HEK293 (cell line): ENCODE results near the gene CEBPZ.

ENCODE experiments used
- HOXC10 ChIP-seq: sonication (generic); formaldehyde crosslinking; IDR thresholded peaks from 2 replicates; pipeline ENCODE4 v1.8.1; 2023; ENCODE audit warnings: mild to moderate bottlenecking, missing genetic modification reagents
- RBAK ChIP-seq: fragments of 450-650 bp; formaldehyde crosslinking; IDR thresholded peaks from 2 replicates; pipeline ENCODE4 v1.5.1; 2016; ENCODE audit warnings: missing biosample characterization, missing genetic modification characterization
- ZBTB7A ChIP-seq: fragments of 450-650 bp; formaldehyde crosslinking; IDR thresholded peaks from 2 replicates; pipeline ENCODE4 v1.5.1; 2016; ENCODE audit warnings: low read depth, missing biosample characterization, missing genetic modification characterization
- ZNF274 ChIP-seq, 2 experiments: fragments of 200-500 bp in 1 of 2; fragments of 450-650 bp in 1 of 2; sonication (Bioruptor generic) in 1 of 2; formaldehyde crosslinking in 1 of 2; IDR thresholded peaks; 2 replicates each; pipeline versions ENCODE4 v1.5.1 to v1.6.1; 2014 to 2016; ENCODE audit warnings: borderline replicate concordance in 1 of 2, inconsistent platforms in 1 of 2, low read length in 1 of 2, missing biosample characterization in 1 of 2, missing genetic modification characterization in 1 of 2
- ZNF426 ChIP-seq: fragments of 450-650 bp; formaldehyde crosslinking; IDR thresholded peaks from 2 replicates; pipeline ENCODE4 v1.5.1; 2017; ENCODE audit warnings: missing biosample characterization, missing genetic modification characterization, mild to moderate bottlenecking, inconsistent platforms, moderate library complexity
- ZNF433 ChIP-seq: fragments of 450-650 bp; formaldehyde crosslinking; IDR thresholded peaks from 2 replicates; pipeline ENCODE4 v1.5.1; 2016; ENCODE audit warnings: missing biosample characterization, missing genetic modification characterization, low read depth
- ZNF610 ChIP-seq: fragments of 450-650 bp; formaldehyde crosslinking; IDR thresholded peaks from 2 replicates; pipeline ENCODE4 v1.5.1; 2016; ENCODE audit warnings: missing biosample characterization, missing genetic modification characterization, borderline replicate concordance
- ZXDB ChIP-seq: fragments of 450-650 bp; formaldehyde crosslinking; IDR thresholded peaks from 2 replicates; pipeline ENCODE4 v1.5.1; 2016; ENCODE audit warnings: missing biosample characterization, missing genetic modification characterization
- TF ChIP-seq, protein P1 (sequence below): IDR thresholded peaks from 2 replicates; pipeline ENCODE4 v1.6.1; 2011; ENCODE audit warnings: mild to moderate bottlenecking, low read depth, low read length, borderline replicate concordance
- TF ChIP-seq, protein P2 (sequence below): fragments of 450-650 bp; IDR thresholded peaks from 2 replicates; pipeline ENCODE4 v1.5.1; 2018; ENCODE audit warnings: missing biosample characterization, mild to moderate bottlenecking, missing genetic modification characterization
- TF ChIP-seq, protein P3 (sequence below): fragments of 450-650 bp; formaldehyde crosslinking; IDR thresholded peaks from 2 replicates; pipeline ENCODE4 v1.5.1; 2016; ENCODE audit warnings: missing biosample characterization, missing genetic modification characterization
- TF ChIP-seq, protein P4 (sequence below): fragments of 450-650 bp; formaldehyde crosslinking; IDR thresholded peaks from 2 replicates; pipeline ENCODE4 v1.5.1; 2016; ENCODE audit warnings: missing biosample characterization, missing genetic modification characterization
- TF ChIP-seq, protein P5 (sequence below): fragments of 450-650 bp; formaldehyde crosslinking; IDR thresholded peaks from 2 replicates; pipeline ENCODE4 v1.5.1; 2016; ENCODE audit warnings: missing biosample characterization, missing genetic modification characterization
- TF ChIP-seq, protein P6 (sequence below): fragments of 450-650 bp; formaldehyde crosslinking; IDR thresholded peaks from 2 replicates; pipeline ENCODE4 v1.5.1; 2017; ENCODE audit warnings: missing biosample characterization, missing genetic modification characterization

DNA sequence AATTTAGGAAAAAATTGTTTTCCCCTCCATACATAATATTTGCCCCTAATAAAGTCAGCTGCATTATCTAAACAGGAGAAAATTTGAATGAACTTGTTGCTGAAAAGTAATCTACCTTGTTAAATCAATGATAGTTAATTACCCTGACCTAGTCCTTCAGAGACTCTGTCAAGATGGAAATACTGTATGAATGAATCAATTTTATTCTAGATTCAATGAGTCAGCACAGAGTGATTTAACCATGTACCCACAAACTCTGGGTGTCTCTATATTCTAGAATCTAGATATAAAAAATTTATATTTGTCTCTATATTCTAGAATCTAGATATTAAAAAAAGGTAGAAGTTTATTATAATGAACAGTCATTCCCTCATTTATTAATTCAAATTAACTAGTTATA, 36.3 kb upstream of the CEBPZ start:
- TF ChIP-seq ZNF426 (no peak), ZNF274 (IDR thresholded peaks at IDR 0.05; ENCODE audit: low read length) (no peak), ZNF274 (tag by site-specific recombination; IDR thresholded peaks at IDR 0.05; ENCODE audit: borderline replicate concordance) (no peak), ZBTB7A (tag by site-specific recombination) (no peak), ZNF433 (tag by site-specific recombination) (no peak), HOXC10 (CRISPR knock-in tag) (no peak), ZXDB (tag by site-specific recombination) (no peak), RBAK (no peak), ZNF610 (no peak)
- TF ChIP-seq, protein P1, sequence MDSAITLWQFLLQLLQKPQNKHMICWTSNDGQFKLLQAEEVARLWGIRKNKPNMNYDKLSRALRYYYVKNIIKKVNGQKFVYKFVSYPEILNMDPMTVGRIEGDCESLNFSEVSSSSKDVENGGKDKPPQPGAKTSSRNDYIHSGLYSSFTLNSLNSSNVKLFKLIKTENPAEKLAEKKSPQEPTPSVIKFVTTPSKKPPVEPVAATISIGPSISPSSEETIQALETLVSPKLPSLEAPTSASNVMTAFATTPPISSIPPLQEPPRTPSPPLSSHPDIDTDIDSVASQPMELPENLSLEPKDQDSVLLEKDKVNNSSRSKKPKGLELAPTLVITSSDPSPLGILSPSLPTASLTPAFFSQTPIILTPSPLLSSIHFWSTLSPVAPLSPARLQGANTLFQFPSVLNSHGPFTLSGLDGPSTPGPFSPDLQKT: no peak
- TF ChIP-seq, protein P2, sequence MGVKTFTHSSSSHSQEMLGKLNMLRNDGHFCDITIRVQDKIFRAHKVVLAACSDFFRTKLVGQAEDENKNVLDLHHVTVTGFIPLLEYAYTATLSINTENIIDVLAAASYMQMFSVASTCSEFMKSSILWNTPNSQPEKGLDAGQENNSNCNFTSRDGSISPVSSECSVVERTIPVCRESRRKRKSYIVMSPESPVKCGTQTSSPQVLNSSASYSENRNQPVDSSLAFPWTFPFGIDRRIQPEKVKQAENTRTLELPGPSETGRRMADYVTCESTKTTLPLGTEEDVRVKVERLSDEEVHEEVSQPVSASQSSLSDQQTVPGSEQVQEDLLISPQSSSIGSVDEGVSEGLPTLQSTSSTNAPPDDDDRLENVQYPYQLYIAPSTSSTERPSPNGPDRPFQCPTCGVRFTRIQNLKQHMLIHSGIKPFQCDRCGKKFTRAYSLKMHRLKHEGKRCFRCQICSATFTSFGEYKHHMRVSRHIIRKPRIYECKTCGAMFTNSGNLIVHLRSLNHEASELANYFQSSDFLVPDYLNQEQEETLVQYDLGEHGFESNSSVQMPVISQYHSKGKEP (tag by site-specific recombination): no peak
- TF ChIP-seq, protein P3, sequence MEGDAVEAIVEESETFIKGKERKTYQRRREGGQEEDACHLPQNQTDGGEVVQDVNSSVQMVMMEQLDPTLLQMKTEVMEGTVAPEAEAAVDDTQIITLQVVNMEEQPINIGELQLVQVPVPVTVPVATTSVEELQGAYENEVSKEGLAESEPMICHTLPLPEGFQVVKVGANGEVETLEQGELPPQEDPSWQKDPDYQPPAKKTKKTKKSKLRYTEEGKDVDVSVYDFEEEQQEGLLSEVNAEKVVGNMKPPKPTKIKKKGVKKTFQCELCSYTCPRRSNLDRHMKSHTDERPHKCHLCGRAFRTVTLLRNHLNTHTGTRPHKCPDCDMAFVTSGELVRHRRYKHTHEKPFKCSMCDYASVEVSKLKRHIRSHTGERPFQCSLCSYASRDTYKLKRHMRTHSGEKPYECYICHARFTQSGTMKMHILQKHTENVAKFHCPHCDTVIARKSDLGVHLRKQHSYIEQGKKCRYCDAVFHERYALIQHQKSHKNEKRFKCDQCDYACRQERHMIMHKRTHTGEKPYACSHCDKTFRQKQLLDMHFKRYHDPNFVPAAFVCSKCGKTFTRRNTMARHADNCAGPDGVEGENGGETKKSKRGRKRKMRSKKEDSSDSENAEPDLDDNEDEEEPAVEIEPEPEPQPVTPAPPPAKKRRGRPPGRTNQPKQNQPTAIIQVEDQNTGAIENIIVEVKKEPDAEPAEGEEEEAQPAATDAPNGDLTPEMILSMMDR (tag by site-specific recombination): no peak
- TF ChIP-seq, protein P4, sequence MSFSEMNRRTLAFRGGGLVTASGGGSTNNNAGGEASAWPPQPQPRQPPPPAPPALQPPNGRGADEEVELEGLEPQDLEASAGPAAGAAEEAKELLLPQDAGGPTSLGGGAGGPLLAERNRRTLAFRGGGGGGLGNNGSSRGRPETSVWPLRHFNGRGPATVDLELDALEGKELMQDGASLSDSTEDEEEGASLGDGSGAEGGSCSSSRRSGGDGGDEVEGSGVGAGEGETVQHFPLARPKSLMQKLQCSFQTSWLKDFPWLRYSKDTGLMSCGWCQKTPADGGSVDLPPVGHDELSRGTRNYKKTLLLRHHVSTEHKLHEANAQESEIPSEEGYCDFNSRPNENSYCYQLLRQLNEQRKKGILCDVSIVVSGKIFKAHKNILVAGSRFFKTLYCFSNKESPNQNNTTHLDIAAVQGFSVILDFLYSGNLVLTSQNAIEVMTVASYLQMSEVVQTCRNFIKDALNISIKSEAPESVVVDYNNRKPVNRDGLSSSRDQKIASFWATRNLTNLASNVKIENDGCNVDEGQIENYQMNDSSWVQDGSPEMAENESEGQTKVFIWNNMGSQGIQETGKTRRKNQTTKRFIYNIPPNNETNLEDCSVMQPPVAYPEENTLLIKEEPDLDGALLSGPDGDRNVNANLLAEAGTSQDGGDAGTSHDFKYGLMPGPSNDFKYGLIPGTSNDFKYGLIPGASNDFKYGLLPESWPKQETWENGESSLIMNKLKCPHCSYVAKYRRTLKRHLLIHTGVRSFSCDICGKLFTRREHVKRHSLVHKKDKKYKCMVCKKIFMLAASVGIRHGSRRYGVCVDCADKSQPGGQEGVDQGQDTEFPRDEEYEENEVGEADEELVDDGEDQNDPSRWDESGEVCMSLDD (tag by site-specific recombination): no peak
- TF ChIP-seq, protein P5, sequence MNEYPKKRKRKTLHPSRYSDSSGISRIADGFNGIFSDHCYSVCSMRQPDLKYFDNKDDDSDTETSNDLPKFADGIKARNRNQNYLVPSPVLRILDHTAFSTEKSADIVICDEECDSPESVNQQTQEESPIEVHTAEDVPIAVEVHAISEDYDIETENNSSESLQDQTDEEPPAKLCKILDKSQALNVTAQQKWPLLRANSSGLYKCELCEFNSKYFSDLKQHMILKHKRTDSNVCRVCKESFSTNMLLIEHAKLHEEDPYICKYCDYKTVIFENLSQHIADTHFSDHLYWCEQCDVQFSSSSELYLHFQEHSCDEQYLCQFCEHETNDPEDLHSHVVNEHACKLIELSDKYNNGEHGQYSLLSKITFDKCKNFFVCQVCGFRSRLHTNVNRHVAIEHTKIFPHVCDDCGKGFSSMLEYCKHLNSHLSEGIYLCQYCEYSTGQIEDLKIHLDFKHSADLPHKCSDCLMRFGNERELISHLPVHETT (tag by site-specific recombination): no peak
- TF ChIP-seq, protein P6, sequence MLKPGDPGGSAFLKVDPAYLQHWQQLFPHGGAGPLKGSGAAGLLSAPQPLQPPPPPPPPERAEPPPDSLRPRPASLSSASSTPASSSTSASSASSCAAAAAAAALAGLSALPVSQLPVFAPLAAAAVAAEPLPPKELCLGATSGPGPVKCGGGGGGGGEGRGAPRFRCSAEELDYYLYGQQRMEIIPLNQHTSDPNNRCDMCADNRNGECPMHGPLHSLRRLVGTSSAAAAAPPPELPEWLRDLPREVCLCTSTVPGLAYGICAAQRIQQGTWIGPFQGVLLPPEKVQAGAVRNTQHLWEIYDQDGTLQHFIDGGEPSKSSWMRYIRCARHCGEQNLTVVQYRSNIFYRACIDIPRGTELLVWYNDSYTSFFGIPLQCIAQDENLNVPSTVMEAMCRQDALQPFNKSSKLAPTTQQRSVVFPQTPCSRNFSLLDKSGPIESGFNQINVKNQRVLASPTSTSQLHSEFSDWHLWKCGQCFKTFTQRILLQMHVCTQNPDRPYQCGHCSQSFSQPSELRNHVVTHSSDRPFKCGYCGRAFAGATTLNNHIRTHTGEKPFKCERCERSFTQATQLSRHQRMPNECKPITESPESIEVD (tag by site-specific recombination): no peak
